Measurements from ENCODE around the gene ZNF319. TPM values are rescaled to one million over a fixed set of nuclear protein-coding genes. Genes with fewer than 3 reads are reported as not detected.

Gene ZNF319
- total and polyA plus RNA-seq, 7 donors, result 2.0 to 8.8 (median 6.6) TPM

DNA sequence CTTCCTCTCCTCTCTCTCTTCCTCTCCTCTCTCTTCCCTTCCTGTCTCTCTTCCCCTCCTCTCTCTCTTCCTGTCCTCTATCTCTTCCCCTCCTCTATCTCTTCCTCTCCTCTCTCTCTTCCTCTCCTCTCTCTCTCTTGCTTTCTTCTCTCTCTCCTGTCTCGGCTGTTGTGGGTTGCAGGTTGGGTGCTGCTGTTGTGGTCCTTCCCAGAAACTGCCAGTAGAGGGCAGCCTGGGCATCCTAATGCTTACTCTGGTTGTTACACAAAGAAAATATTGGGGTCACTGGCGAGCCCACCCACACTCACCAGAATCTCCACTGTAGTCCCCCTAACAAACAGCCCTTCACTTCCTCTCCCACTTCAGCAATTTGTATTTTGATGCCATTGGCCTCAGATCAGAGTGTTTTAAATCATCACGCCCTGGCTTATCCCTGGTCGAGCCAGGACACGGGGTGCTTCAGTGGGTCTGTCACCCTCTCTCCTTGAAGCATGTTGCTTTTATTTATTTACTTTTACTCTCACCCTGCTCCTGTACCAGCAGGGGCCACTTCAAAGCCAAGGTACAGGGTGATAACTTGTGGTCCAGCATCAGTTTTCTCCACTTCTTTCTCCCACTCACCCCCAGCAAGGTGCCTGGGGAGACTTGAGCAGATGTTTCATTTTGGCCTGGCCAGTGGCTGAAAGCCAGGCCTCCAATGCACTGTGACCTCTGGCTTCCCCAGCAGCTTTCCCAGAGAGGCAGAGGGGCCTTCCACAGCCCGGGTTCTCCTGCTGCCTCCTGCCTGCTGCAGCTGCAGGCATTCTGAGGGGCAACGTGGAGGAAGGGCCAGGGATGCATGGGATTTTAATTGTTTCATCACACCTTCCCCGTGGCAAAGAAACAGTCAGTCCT is 20.4 kb upstream of the ZNF319 start:
- H3K36me3 ChIP-seq (ENCODE audit: insufficient read depth in 1 of 2, low read depth in 1 of 2), result peaks cover 0 to 38% of the 10 kb centered on the region in 2 donors
- ATAC-seq (peak in 2 of 4 donors; percentile 44 to 49), DNase-seq (peak; percentile 54 to 74)
- 47 to 54% (median 53%) methylated on average over 8 of the region's 8 CpGs for WGBS, 3 donors
- no peak overlapping the region for H3K4me3 ChIP-seq
- intact Hi-C loops (cut with DNase I), result loop anchor here (1.0 to 5.0 kb wide), 3 partner anchors 101 to 176 kb away; partner anchors contain the start of gene CSNK2A2 (in 1 of the 2)
- TF ChIP-seq, protein P1, sequence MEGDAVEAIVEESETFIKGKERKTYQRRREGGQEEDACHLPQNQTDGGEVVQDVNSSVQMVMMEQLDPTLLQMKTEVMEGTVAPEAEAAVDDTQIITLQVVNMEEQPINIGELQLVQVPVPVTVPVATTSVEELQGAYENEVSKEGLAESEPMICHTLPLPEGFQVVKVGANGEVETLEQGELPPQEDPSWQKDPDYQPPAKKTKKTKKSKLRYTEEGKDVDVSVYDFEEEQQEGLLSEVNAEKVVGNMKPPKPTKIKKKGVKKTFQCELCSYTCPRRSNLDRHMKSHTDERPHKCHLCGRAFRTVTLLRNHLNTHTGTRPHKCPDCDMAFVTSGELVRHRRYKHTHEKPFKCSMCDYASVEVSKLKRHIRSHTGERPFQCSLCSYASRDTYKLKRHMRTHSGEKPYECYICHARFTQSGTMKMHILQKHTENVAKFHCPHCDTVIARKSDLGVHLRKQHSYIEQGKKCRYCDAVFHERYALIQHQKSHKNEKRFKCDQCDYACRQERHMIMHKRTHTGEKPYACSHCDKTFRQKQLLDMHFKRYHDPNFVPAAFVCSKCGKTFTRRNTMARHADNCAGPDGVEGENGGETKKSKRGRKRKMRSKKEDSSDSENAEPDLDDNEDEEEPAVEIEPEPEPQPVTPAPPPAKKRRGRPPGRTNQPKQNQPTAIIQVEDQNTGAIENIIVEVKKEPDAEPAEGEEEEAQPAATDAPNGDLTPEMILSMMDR (IDR thresholded peaks at IDR 0.05), result peak; percentile 75
- H3K9me3 ChIP-seq, result no peaks in the 10 kb centered on the region
- H3K27me3 ChIP-seq (ENCODE audit: insufficient read depth in 3 of 3, low read length in 2 of 3), result no peaks in the 10 kb centered on the region
- no peak overlapping the region for H3K27ac ChIP-seq
- H3K4me1 ChIP-seq, result peaks cover 12% of the 10 kb centered on the region

DNA sequence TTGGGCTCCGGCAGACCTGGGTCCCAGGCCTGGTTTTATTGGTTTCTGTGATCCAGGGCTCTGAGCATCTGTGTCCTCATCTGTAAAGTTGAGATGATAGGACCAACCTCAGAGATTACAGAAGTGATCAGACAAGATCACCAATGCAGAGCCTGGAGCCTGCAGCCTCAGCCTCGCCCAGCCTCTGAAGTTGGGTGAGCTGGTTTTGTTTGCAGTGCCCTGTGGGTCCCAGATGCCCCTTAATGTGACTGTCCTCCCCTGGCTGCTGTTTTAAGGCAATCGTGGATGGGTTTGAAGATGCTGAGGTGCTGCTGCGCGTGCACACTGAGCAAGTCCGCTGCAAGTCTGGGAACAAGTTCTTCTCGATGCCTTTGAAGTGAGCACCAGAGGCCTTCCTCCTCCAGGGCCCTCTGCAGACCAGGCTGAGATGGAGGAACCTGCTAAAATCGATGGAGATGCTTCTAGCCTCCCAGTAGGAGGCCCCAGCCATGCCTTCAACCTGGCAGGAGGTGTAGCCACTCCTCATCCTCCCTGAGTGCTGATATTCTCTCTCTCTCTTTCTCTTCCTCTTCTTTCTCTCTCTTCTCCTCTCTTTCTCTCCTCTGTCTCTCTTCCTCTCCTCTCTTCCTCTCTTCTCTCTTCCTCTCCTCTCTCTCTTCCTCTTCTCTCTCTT is 19.5 kb upstream of the ZNF319 start:
- ATAC-seq, result no peak
- peak in 1 of 2 donors; percentile 19 for DNase-seq

DNA sequence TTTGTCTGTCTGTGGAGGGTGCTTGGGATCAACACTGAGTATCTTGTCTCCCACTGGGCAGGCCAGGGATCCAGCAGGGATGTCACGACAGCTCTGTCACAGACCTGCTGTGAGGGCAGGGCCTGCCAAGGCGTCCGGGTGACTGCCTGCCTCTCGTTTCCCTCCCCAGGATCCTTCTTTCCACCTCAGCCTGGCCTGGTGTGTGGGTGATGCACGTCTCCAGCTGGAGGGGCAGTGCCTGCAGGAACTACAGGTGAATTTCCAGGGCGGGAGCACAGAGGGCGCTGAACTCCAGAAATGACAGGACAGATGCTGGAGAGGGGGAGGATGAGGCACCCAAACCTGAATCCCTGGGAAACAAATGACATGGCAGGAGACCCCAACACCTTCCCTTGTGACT is 18.3 kb upstream of the ZNF319 start:
- WGBS, 3 donors, result 81 to 88% (median 84%) methylated on average over 7 of the region's 7 CpGs
- intact Hi-C loops (cut with DNase I), result no loop called here
- Histone ChIP-seq H3K27me3 (ENCODE audit: insufficient read depth in 3 of 3, low read length in 2 of 3) (no peaks in the 10 kb centered on the region), H3K27ac (no peak overlapping the region), H3K9me3 (no peaks in the 10 kb centered on the region), H3K4me3 (no peak overlapping the region), H3K4me1 (peaks cover 6% of the 10 kb centered on the region), H3K36me3 (ENCODE audit: insufficient read depth in 1 of 2, low read depth in 1 of 2) (peaks cover 0 to 44% of the 10 kb centered on the region in 2 donors)
- ATAC-seq (no peak), DNase-seq (peak in 1 of 2 donors; percentile 29)
- TF ChIP-seq, protein P1 (IDR thresholded peaks at IDR 0.05), result no peak

More for the DNA sequence above, 19.5 kb upstream of the ZNF319 start:
- TF ChIP-seq, protein P1 (IDR thresholded peaks at IDR 0.05), result no peak
- Histone ChIP-seq H3K4me3 (no peak overlapping the region), H3K9me3 (no peaks in the 10 kb centered on the region), H3K27me3 (ENCODE audit: insufficient read depth in 3 of 3, low read length in 2 of 3) (no peaks in the 10 kb centered on the region), H3K4me1 (peaks cover 8% of the 10 kb centered on the region), H3K27ac (no peak overlapping the region), H3K36me3 (ENCODE audit: insufficient read depth in 1 of 2, low read depth in 1 of 2) (peaks cover 0 to 38% of the 10 kb centered on the region in 2 donors)
- WGBS, 3 donors, result 76 to 83% (median 79%) methylated on average over 8 of the region's 8 CpGs
- intact Hi-C loops (cut with DNase I), result loop anchor here (1.0 to 5.0 kb wide), 3 partner anchors 102 to 177 kb away; partner anchors contain the start of gene CSNK2A2 (in 1 of the 2)

DNA sequence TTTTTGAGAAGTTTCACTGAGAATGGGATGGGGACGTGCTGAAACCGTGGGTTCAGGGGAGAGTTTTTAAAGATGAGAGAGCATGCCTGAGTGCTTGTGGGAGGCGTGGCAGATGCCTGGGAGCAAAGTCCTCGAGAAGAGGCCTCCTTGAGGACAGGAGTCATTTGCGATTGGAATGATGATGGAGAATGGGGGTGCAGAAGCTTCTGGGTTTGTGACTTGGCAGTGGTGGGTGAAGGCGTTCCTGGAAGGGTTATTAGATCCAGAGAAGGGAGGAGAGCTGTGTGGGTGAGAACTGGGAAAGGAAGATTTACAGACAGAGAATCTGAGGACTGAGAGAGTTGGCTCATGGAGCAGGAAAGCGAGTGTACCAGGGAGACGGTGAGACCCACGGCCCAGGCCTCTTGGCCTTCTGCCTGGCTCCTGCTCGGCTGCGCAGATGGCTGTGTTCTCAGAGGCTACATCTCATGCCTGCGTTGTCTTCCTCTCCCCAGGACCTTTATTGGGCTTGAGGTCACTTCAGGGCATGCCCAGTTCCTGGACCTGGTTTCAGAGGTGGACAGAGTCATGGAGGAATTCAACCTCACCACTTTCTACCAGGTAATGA is 16.5 kb upstream of the ZNF319 start:
- Histone ChIP-seq H3K27ac (no peak overlapping the region), H3K36me3 (ENCODE audit: insufficient read depth in 1 of 2, low read depth in 1 of 2) (peaks cover 0 to 61% of the 10 kb centered on the region in 2 donors), H3K27me3 (ENCODE audit: insufficient read depth in 3 of 3, low read length in 2 of 3) (no peaks in the 10 kb centered on the region), H3K4me3 (no peak overlapping the region), H3K4me1 (no peaks in the 10 kb centered on the region), H3K9me3 (no peaks in the 10 kb centered on the region)
- ATAC-seq, result no peak
- TF ChIP-seq, protein P1 (IDR thresholded peaks at IDR 0.05), result no peak
- DNase-seq, result peak in 1 of 2 donors; percentile 26
- 57 to 63% (median 60%) methylated on average over 12 of the region's 12 CpGs for WGBS, 3 donors
- intact Hi-C loops (cut with DNase I), result no loop called here

Data from psoas muscle (tissue), 8 donors.